Smooth muscle cell (in vitro differentiated cells): Measurements from ENCODE around the gene PPM1E. TPM values are rescaled to one million over a fixed set of nuclear protein-coding genes. Genes with fewer than 3 reads are reported as not detected.

Experiments used
- DNase-seq: peaks from one replicate; lab custom pipeline; 2025; ENCODE audit not compliant: unreplicated experiment; lab: John Stamatoyannopoulos, UW
- H2AFZ ChIP-seq: fragments of 200-600 bp; sonication (generic); 2 replicates; pipeline ENCODE4 v1.6.0; 2016; ENCODE audit warnings: antibody characterized with exemption, low read depth, mild to moderate bottlenecking
- H3F3A ChIP-seq: fragments of 200-600 bp; sonication (generic); 2 replicates; pipeline ENCODE4 v1.6.0; 2017; ENCODE audit warnings: antibody characterized with exemption, low read depth
- H3K27ac ChIP-seq: fragments of 200-600 bp; sonication (generic); 2 replicates; pipeline ENCODE4 v1.5.1; 2016; ENCODE audit warnings: low read depth, mild to moderate bottlenecking
- H3K27me3 ChIP-seq: fragments of 200-600 bp; sonication (generic); 2 replicates; pipeline ENCODE4 v1.6.1; 2016; ENCODE audit warnings: low read depth, mild to moderate bottlenecking
- H3K36me3 ChIP-seq: fragments of 200-600 bp; sonication (generic); 2 replicates; pipeline ENCODE4 v1.5.1; 2016; ENCODE audit warnings: low read depth
- H3K4me1 ChIP-seq: fragments of 200-600 bp; sonication (generic); 2 replicates; pipeline ENCODE4 v1.5.1; 2016; ENCODE audit warnings: low read depth
- H3K4me2 ChIP-seq: fragments of 200-600 bp; sonication (generic); 2 replicates; pipeline ENCODE4 v1.6.0; 2016; ENCODE audit warnings: mild to moderate bottlenecking
- H3K4me3 ChIP-seq: fragments of 200-600 bp; sonication (generic); 2 replicates; pipeline ENCODE4 v1.5.1; 2016; ENCODE audit warnings: mild to moderate bottlenecking
- H3K79me2 ChIP-seq: fragments of 200-600 bp; sonication (generic); 2 replicates; pipeline ENCODE4 v1.6.0; 2016; ENCODE audit warnings: low read depth, mild to moderate bottlenecking
- H3K9ac ChIP-seq: fragments of 200-600 bp; sonication (generic); 2 replicates; pipeline ENCODE4 v1.6.0; 2016; ENCODE audit warnings: low read depth
- H3K9me3 ChIP-seq: fragments of 200-600 bp; sonication (generic); replicated peaks from 2 replicates; pipeline ENCODE4 v1.5.1; 2016; ENCODE audit warnings: low read depth
- H4K20me1 ChIP-seq: fragments of 200-600 bp; sonication (generic); 2 replicates; pipeline ENCODE4 v1.6.0; 2016; ENCODE audit warnings: low read depth
- CTCF ChIP-seq: fragments of 200-600 bp; sonication (generic); IDR thresholded peaks from 2 replicates; pipeline ENCODE4 v1.5.1; 2017; ENCODE audit warnings: borderline replicate concordance, mild to moderate bottlenecking, antibody characterized with exemption; ENCODE audit not compliant: insufficient read depth, poor library complexity, severe bottlenecking
- WGBS: methylation state at CpG from one replicate; pipeline ENCODE4 v1.1.7; 2016; ENCODE audit warnings: low lambda C conversion rate; 5-methylcytosine and 5-hydroxymethylcytosine counted together
- polyA plus RNA-seq: library from polyadenylated mRNA; unstranded; fragments of >200 nt; fragmentation: Nextera tagmentation; extraction: Ambion mirVana; gene quantifications from 2 replicates; pipeline ENCODE4 v1.2.1, GENCODE V29; 2016
- total RNA-seq: library from RNA; depleted of rRNA; stranded (reverse); fragments of >200 nt; gene quantifications from 2 replicates; pipeline ENCODE4 v1.2.3, GENCODE V29; 2014

PPM1E gene
- 0.72 and 1.6 TPM in 2 replicates for total RNA-seq
- polyA plus RNA-seq = 0.02 and 0.29 TPM in 2 replicates

GRCh38 chr17:58755577-58756245 lies at the start of gene PPM1E:
TSS of gene PPM1E (plus strand) at chr17:58755854.
- H3F3A ChIP-seq = no peaks in the 10 kb centered on the region
- peak within 1 kb of the TSS; percentile 86 for H3K4me3 ChIP-seq
- H3K27me3 ChIP-seq = peaks cover 46% of the 10 kb centered on the region
- no peaks in the 10 kb centered on the region for H3K36me3 ChIP-seq
- no peak for TF ChIP-seq CTCF
- H3K4me2 ChIP-seq = peak within 1 kb of the TSS; percentile 100
- no peak within 1 kb of the TSS for H3K9ac ChIP-seq
- H3K4me1 ChIP-seq = peaks cover 14% of the 10 kb centered on the region
- H2AFZ ChIP-seq = peak within 1 kb of the TSS; percentile 97
- no peaks in the 10 kb centered on the region for H3K9me3 ChIP-seq
- no peaks in the 10 kb centered on the region for H4K20me1 ChIP-seq
- WGBS = under 1% methylated on average over 69 of the region's 71 CpGs
- H3K79me2 ChIP-seq = no peaks in the 10 kb centered on the region
- H3K27ac ChIP-seq = no peak within 1 kb of the TSS
- DNase-seq = peak; percentile 5

- no peak for TF ChIP-seq CTCF
- H3K79me2 ChIP-seq = no peaks in the 10 kb centered on the region
- H3K4me1 ChIP-seq = peaks cover 9% of the 10 kb centered on the region
- no peak for DNase-seq
- H3K27ac ChIP-seq = no peak overlapping the region
- H3K4me2 ChIP-seq = no peak overlapping the region
- no peak overlapping the region for H3K9ac ChIP-seq
- no peak overlapping the region for H2AFZ ChIP-seq
- H3K9me3 ChIP-seq = no peaks in the 10 kb centered on the region
- WGBS = 78% methylated on average over 3 of the region's 3 CpGs
- H4K20me1 ChIP-seq = no peaks in the 10 kb centered on the region
- H3K4me3 ChIP-seq = no peak overlapping the region
- no peaks in the 10 kb centered on the region for H3K27me3 ChIP-seq
- no peaks in the 10 kb centered on the region for H3F3A ChIP-seq
- H3K36me3 ChIP-seq = no peaks in the 10 kb centered on the region
Observed at GRCh38 chr17:58706351-58707140, 49.1 kb upstream of the PPM1E start.

- Histone ChIP-seq H3K27me3 (no peaks in the 10 kb centered on the region), H3K4me2 (no peak overlapping the region), H3K36me3 (no peaks in the 10 kb centered on the region), H4K20me1 (no peaks in the 10 kb centered on the region), H3K27ac (no peak overlapping the region), H3K9ac (no peak overlapping the region), H2AFZ (no peak overlapping the region), H3K4me1 (no peaks in the 10 kb centered on the region), H3F3A (no peaks in the 10 kb centered on the region), H3K4me3 (no peak overlapping the region), H3K9me3 (no peaks in the 10 kb centered on the region), H3K79me2 (no peaks in the 10 kb centered on the region)
- DNase-seq = no peak
- TF ChIP-seq CTCF = peak; percentile 87
- WGBS = 57% methylated on average over 4 of the region's 4 CpGs
Observed at GRCh38 chr17:58710948-58711552, 44.6 kb upstream of the PPM1E start.
